Metanephros (tissue), 2 donors: ENCODE data around the gene NR1H4. TPM values are rescaled to one million over a fixed set of nuclear protein-coding genes. Genes with fewer than 3 reads are reported as not detected.

Source experiments
- small RNA-seq: library from RNA; depleted of rRNA; stranded (forward); fragments of <200 nt; gene quantifications from one replicate; pipeline ENCODE3, GENCODE V24; 2014; ENCODE audit warnings: low replicate concordance
- total RNA-seq: library from RNA; depleted of rRNA; stranded (reverse); fragments of >200 nt; gene quantifications from one replicate; pipeline ENCODE4 v1.2.3, GENCODE V29; 2014

Gene NR1H4
- total RNA-seq: 11.8 TPM

GRCh38 chr12:100473716-100474150 lies at the start of gene NR1H4:
TSS of gene NR1H4 (plus strand) at chr12:100473866. CDS start at chr12:100493324, 19,458 bp downstream.

DNA sequence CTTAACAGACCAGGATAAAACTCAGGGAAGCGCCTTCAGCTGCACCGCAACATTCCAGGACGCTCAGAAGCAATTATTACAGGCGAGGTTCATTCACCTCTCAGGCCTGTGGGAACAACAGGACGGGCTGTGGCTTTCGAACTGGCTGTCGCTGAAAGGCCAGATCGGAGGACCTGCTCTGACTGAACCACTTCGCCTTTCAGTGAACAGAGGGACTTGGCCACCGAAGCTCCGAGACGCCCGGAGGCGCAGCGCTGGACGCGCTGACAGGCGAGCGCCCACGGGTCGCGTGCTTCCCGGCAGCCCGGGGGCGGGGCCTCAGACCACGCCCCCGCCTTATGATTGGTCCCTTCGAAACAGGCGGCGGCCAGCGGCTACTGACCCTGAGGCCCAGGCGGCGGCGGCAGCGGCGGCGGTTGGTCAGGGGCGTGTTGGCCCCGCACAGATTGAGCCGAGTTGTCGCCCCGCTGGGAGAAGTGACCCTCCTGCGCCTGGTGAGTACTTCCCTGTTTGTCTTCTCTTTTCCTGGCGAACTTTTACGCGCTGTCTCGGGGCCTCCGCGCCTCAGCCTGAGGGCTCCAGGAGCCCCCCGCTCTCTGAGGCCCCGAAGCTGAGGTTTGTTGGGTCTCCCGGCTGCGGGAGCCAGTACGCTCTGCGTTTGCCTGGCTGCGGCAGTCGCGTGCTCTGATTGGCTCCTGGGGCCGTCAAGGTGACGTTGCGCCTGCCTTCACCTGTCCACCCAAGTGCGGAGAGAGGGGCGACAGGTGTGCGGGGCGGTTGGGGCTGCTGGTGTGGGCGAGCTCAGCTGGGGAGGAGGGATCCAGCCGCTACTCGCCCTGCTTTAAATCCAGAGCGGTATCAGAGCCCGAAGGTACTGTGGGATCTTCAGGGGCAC lies 99.9 kb downstream of the NR1H4 start, which contains the start of gene GAS2L3:
Gene GAS2L3, plus strand, starts transcription at position 393 of the 895 bp plus-strand sequence. CDS start 21,221 bp downstream, outside the sequence.

Small RNA genes within 50 kb of the gene (small RNA-seq; reads per million reads assigned to genes)
- gene AC010200.2: not detected

Other genes starting within 250 kb of the NR1H4 start
- 5.1 TPM for gene DEPDC4, start 206.8 kb upstream of the NR1H4 start, total RNA-seq
- 53.7 TPM for gene SCYL2, start 206.7 kb upstream of the NR1H4 start, total RNA-seq
- 0.23 TPM for gene SLC17A8, start 116.8 kb upstream of the NR1H4 start, total RNA-seq
- 18.5 TPM for gene GAS2L3, start 99.8 kb downstream of the NR1H4 start, total RNA-seq